Skeletal muscle tissue (tissue), 4 donors: ENCODE results near the gene MYOT. TPM values are rescaled to one million over a fixed set of nuclear protein-coding genes. Genes with fewer than 3 reads are reported as not detected.
"Not testable (repeated sequence)": the region's sequence is repeated elsewhere in the genome, so short reads cannot be mapped to it uniquely, and the experiment has no call there.

Source experiments
- H3K27ac ChIP-seq: one replicate; pipeline ENCODE4 v1.7.0; 2013; ENCODE audit warnings: mild to moderate bottlenecking, low read depth, low read length, inconsistent platforms
- H3K27me3 ChIP-seq, 3 donors: one replicate each; pipeline ENCODE4 v1.7.0; 2013; ENCODE audit warnings: low read length in 3 of 3; ENCODE audit not compliant: control insufficient read depth in 3 of 3, insufficient read depth in 3 of 3
- H3K36me3 ChIP-seq, 3 donors: one replicate each; pipeline ENCODE4 v1.7.0; 2013; ENCODE audit warnings: low read length in 3 of 3; ENCODE audit not compliant: control insufficient read depth in 3 of 3, insufficient read depth in 3 of 3
- H3K4me1 ChIP-seq, 3 donors: one replicate each; pipeline ENCODE4 v1.7.0; 2013; ENCODE audit warnings: low read length in 3 of 3, mild to moderate bottlenecking in 3 of 3; ENCODE audit not compliant: control insufficient read depth in 3 of 3, insufficient read depth in 3 of 3
- H3K4me3 ChIP-seq, 3 donors: one replicate each; pipeline ENCODE4 v1.7.0; 2013; ENCODE audit warnings: low read length in 3 of 3
- H3K9ac ChIP-seq, 3 donors: one replicate each; pipeline ENCODE4 v1.7.0; 2013; ENCODE audit warnings: low read length in 3 of 3, mild to moderate bottlenecking in 3 of 3, moderate library complexity in 2 of 3, low read depth in 1 of 3
- H3K9me3 ChIP-seq, 3 donors: one replicate each; pipeline ENCODE4 v1.7.0; 2013; ENCODE audit warnings: low read length in 3 of 3; ENCODE audit not compliant: control insufficient read depth in 3 of 3
- total RNA-seq: library from RNA; depleted of rRNA; stranded (reverse); fragments of >200 nt; gene quantifications from one replicate; pipeline ENCODE4 v1.2.3, GENCODE V29; 2014
- donor health status: Osteomylitis.

MYOT gene
- total RNA-seq, 1 donor from 2014 or later = 54.8 TPM

GRCh38 chr5:137845472-137845871 lies 22.2 kb upstream of the MYOT start:
- Histone ChIP-seq H3K9me3 (no peaks in the 10 kb centered on the region), H3K4me3 (no peak overlapping the region), H3K27me3 (no peaks in the 10 kb centered on the region), H3K36me3 (no peaks in the 10 kb centered on the region), H3K4me1 (peaks cover 17 to 29% (median 18%) of the 10 kb centered on the region in 3 donors), H3K9ac (peak overlapping the region in 1 of 3 donors; percentile 18), H3K27ac (peak overlapping the region; percentile 92)

GRCh38 chr5:137847687-137848086 lies 20.0 kb upstream of the MYOT start:
- H3K36me3 ChIP-seq = no peaks in the 10 kb centered on the region
- no peaks in the 10 kb centered on the region for H3K27me3 ChIP-seq
- peak overlapping the region in 2 of 3 donors; percentile 19 to 61 for H3K4me3 ChIP-seq
- peak overlapping the region; percentile 69 to 79 (median 74) for H3K9ac ChIP-seq
- no peaks in the 10 kb centered on the region for H3K9me3 ChIP-seq
- H3K27ac ChIP-seq = peak overlapping the region; percentile 90
- H3K4me1 ChIP-seq = peaks cover 17 to 23% (median 18%) of the 10 kb centered on the region in 3 donors

- not testable (repeated sequence) for H3K27me3 ChIP-seq, H3K9me3 ChIP-seq, H3K36me3 ChIP-seq, H3K4me3 ChIP-seq, H3K9ac ChIP-seq, H3K27ac ChIP-seq
- H3K4me1 ChIP-seq = peaks cover 7 to 19% (median 14%) of the 10 kb centered on the region in 3 donors
Observed at GRCh38 chr5:137853165-137853564, 14.5 kb upstream of the MYOT start.

GRCh38 chr5:137856201-137856600 lies 11.5 kb upstream of the MYOT start:
- no peak overlapping the region for H3K4me3 ChIP-seq
- H3K27ac ChIP-seq = peak overlapping the region; percentile 49
- peaks cover 11 to 20% (median 12%) of the 10 kb centered on the region in 3 donors for H3K4me1 ChIP-seq
- H3K9me3 ChIP-seq = no peaks in the 10 kb centered on the region
- no peaks in the 10 kb centered on the region for H3K36me3 ChIP-seq
- H3K27me3 ChIP-seq = no peaks in the 10 kb centered on the region
- no peak overlapping the region for H3K9ac ChIP-seq

GRCh38 chr5:137856916-137857862 lies 10.5 kb upstream of the MYOT start:
- H3K9ac ChIP-seq = peak overlapping the region; percentile 63 to 68 (median 66)
- H3K27ac ChIP-seq = peak overlapping the region; percentile 83
- no peaks in the 10 kb centered on the region for H3K27me3 ChIP-seq
- peaks cover 11 to 24% (median 12%) of the 10 kb centered on the region in 3 donors for H3K4me1 ChIP-seq
- peak overlapping the region; percentile 6 to 53 (median 38) for H3K4me3 ChIP-seq
- no peaks in the 10 kb centered on the region for H3K36me3 ChIP-seq
- no peaks in the 10 kb centered on the region for H3K9me3 ChIP-seq

GRCh38 chr5:137858223-137858916 lies 9.3 kb upstream of the MYOT start:
- peak overlapping the region; percentile 63 to 68 (median 66) for H3K9ac ChIP-seq
- peak overlapping the region; percentile 83 for H3K27ac ChIP-seq
- H3K9me3 ChIP-seq = no peaks in the 10 kb centered on the region
- peaks cover 11 to 24% (median 12%) of the 10 kb centered on the region in 3 donors for H3K4me1 ChIP-seq
- peak overlapping the region; percentile 6 to 53 (median 38) for H3K4me3 ChIP-seq
- no peaks in the 10 kb centered on the region for H3K36me3 ChIP-seq
- no peaks in the 10 kb centered on the region for H3K27me3 ChIP-seq

- Histone ChIP-seq H3K27me3 (no peaks in the 10 kb centered on the region), H3K9ac (peak overlapping the region; percentile 15 to 68 (median 26)), H3K36me3 (no peaks in the 10 kb centered on the region), H3K4me3 (peak overlapping the region; percentile 6 to 38 (median 28)), H3K27ac (peak overlapping the region; percentile 83), H3K9me3 (no peaks in the 10 kb centered on the region), H3K4me1 (peaks cover 11 to 24% (median 12%) of the 10 kb centered on the region in 3 donors)
Observed at GRCh38 chr5:137858954-137859353, 8.7 kb upstream of the MYOT start.

- peaks cover 7 to 17% (median 8%) of the 10 kb centered on the region in 3 donors for H3K4me1 ChIP-seq
- H3K27me3 ChIP-seq = no peaks in the 10 kb centered on the region
- no peaks in the 10 kb centered on the region for H3K36me3 ChIP-seq
- no peaks in the 10 kb centered on the region for H3K9me3 ChIP-seq
- no peak overlapping the region for H3K9ac ChIP-seq
- no peak overlapping the region for H3K4me3 ChIP-seq
- H3K27ac ChIP-seq = no peak overlapping the region
Observed at GRCh38 chr5:137862251-137862650, 5.4 kb upstream of the MYOT start.

GRCh38 chr5:137863653-137864052 lies 4.0 kb upstream of the MYOT start:
- H3K9ac ChIP-seq, H3K36me3 ChIP-seq, H3K27ac ChIP-seq, H3K4me3 ChIP-seq, H3K4me1 ChIP-seq, H3K27me3 ChIP-seq, H3K9me3 ChIP-seq: not testable (repeated sequence)
